Measurements from ENCODE around the gene DBN1.

GRCh38 chr5:177487144-177487543, 13.7 kb upstream of the DBN1 start:
- no peak for TF ChIP-seq CTCF (IDR thresholded peaks at IDR 0.05; ENCODE audit: insufficient read depth, low read depth, low read length)
- TF ChIP-seq EZH2 (IDR thresholded peaks at IDR 0.05; ENCODE audit: insufficient read depth, low read length): no peak

Data from astrocyte (in vitro differentiated cells and primary cell).